GM21717 (cell line): ENCODE results near the gene DPH6.
A peak's percentile ranks its signal among the peaks of the same experiment; 100 is the strongest.
"Not testable (repeated sequence)": the region's sequence is repeated elsewhere in the genome, so short reads cannot be mapped to it uniquely, and the experiment has no call there.

Experiments
- ATAC-seq: cut with Tn5 transposase; IDR thresholded peaks from one replicate; pipeline ENCODE4 v1.9.1; 2021; ENCODE audit warnings: mild to moderate bottlenecking, moderate library complexity; ENCODE audit not compliant: unreplicated experiment

The DPH6 gene, protein sequence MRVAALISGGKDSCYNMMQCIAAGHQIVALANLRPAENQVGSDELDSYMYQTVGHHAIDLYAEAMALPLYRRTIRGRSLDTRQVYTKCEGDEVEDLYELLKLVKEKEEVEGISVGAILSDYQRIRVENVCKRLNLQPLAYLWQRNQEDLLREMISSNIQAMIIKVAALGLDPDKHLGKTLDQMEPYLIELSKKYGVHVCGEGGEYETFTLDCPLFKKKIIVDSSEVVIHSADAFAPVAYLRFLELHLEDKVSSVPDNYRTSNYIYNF

DNA sequence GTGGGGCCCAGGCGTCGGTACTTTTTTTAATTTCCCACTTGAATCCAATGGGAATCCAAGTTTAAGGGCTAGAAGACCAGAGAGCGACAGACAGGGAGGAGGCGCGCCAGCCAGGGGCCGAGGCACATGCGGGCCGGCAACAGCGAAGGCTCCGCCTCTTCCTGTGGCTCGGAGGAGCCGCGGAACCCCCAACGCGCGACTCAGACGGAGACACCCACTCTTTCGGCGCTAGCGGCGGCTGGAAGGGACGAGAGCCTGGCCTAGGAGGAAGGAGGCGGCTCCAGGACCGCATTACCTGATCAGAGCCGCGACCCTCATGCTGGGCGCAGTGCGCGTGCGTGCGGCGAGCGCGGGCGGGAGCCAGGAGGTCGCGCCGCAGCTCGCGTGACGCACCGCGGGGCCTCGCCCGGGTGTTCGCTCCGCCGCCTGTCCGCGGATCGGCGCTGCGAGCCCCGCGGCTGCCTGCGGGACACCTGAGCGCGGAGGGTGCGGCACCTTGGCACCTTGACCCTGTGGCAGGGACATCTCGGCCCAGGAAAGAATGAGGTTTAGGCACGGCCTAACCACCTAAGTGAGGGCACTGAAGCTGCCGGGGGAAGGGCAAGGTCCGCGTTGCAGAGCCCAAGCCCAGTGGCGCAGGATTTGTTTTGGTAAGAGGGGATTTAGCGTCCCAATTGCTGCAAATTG is at the start of gene DPH6:
DPH6 (minus strand) TSS at position 342 of the 687 bp plus-strand sequence; CDS start at position 318, 24 bp downstream.
- ATAC-seq = peak; percentile 91

DNA sequence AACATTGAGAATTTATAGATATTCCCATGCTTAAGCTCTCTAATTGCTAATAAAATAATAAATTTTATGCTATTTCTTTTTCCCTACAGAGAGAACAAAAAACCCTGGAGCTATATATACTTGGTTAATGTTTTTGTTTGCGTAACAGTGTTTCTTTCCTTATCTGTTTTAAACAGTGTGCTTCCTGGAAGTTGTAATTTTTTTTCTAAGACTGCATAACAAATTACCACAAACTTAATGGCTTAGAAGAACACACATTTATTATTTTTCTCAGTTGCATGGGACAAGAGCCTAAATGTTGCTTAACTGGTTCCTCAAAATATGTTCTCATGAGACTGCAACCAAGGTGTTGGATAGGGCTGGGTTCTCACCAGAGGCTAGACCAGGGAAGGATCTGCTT is 49.7 kb upstream of the DPH6 start:
- ATAC-seq = no peak

DNA sequence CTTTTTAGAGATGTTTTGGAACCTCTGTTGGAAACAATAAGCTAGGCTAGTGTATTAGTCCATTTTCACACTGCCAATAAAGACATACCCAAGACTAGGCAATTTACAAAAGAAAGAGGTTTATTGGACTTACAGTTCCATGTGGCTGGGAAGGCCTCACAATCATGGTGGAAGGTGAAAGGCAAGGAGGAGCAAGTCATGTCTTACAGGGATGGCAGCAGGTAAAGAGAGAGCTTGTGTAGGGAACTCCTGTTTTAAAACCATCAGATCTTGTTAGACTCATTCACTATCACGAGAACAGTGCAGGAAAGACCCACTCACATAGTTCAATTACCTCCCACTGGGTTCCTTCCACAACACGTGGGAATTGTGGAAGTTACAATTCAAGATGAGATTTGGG is 46.0 kb upstream of the DPH6 start:
- not testable (repeated sequence) for ATAC-seq

DNA sequence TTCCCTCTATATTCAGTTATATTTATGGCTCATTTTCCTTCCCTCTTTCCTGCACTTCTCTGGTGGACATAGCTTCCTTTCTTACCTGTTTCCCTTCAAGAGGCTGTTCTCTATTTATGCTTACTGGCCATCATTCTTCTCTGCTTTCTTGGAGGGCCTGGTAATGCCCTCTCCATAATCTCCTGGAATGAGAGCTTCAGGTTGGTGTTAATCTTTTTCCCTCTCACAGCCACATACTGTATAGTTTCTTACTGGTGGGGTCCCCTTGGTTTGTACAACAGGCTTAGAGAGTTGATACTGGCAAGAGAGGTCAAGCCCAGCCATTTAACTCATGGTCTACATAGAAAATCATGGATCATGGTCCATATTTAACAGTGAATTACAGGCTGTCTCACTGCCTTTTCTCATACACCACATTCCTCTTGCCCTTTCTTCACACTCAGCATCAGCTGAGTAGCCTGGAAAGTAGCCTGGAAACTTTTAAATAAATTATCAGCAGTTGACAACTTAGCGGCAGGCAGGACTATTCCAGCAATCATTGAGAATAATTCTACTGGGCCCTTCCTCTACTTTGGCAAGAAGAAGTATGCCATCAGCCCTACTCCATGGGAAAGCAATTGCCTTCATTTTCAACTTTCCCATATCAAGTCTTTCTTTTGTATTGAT is 38.0 kb upstream of the DPH6 start:
- no peak for ATAC-seq

DNA sequence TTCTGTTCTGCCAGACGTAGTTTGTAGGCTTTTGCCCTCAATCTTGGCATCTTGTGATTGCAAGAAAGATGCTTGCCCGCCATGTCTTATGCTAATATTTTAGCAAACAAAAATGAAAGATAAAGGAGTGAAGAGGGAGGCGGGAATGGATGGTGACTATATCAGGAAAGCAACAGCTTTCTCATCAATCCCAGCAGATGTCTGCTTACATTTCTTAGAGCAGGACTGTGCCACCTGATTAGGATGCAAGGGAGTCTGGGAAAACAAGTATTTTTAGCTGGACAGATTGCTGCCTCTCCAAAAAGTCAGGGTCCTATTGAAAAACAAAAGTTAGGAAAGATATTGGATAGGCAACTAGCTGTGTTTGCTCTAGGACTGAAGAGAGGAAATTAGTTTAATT is 34.6 kb upstream of the DPH6 start:
- ATAC-seq = no peak

DNA sequence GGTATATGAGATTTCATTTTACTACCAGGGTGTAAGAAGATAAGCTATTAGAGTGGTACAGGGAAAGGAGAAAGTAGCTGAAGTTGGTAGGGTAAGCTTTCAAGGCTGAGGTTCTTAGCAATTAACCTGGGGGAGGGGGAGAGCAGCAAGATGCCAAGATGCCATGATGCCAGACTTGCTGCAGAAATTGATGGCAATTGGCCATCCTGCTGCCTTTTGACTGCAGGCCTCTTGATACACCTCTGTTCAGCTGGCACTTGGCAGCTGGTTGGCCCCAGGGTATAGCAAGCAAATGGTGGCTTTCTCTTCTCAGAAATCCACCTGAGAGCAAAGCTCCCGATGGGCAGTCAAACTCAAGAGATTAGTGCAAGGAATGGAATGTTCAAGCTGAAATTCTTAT is 21.4 kb upstream of the DPH6 start:
- ATAC-seq = no peak

DNA sequence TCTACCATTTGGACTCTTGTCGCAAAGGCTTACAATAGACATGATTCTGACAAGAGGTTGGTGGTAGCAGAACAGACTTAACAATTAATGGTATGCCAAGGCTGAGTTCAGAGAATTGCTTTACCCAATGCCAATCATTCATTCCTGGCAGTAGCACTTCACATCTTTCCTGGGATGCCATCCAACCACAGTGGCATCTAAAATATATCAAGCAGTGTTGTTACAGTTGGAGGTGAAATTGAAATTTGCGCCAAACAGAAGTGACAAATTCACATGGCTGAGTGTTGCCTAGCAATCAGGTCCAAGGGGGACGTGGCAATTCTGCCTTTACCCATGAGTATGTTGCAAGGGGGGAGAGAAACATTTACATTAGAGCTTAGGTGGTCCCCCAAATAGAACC is 21.0 kb upstream of the DPH6 start:
- ATAC-seq = no peak

DNA sequence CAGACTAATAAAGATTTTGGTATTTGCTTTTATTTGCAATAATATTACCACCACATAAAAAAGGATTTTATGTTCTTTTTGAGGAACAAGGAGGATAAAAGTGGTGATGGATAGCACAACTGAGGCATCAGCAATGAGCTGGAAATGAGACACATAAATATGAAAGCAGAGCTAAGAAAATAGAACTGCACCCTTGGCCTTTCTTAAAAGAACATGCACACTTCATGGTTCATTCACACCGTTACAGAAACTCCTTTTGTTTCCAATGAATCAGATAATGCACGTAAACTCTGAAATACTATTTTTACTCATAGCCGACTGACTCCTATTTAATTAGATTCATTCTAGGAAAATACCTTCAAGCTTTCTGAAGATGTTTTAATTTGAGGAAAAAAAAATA is 19.9 kb upstream of the DPH6 start:
- no peak for ATAC-seq

DNA sequence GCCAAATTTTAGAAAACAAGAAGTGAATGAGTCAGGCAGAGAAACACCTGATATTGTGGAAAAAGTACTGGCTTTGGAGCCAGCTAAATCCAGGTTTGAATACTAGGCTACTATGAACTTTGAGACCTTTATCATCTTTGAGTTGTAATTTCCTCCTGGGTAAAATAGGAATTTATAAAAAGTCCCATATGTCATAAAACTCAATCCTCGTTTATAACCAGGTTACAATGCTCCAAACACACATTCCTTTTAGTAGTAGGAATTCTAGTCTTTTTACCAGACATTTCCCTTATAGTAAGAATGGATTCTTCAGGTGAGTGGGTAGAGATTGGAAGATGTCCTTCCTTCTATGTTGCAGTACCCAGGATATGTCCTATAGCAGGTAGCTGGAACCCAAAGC is 16.7 kb upstream of the DPH6 start:
- no peak for ATAC-seq

DNA sequence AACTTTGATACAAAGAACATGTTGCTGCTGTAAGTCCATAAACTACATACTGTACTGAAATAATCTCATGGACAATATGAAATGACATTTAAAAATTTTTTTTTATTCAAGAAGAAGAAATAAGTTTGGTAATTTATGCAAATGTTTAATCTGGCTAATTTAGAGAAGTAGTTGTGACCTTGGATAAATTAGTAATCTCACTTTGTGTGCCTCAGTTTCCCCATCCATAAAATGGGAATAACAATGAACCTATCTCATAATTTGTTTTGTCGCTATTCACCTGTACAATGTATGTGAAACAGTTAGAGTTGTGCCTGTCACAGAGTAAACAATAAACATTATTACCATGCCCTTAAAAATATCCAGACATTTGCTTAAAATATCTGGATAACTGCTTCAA is 15.3 kb upstream of the DPH6 start:
- no peak for ATAC-seq

DNA sequence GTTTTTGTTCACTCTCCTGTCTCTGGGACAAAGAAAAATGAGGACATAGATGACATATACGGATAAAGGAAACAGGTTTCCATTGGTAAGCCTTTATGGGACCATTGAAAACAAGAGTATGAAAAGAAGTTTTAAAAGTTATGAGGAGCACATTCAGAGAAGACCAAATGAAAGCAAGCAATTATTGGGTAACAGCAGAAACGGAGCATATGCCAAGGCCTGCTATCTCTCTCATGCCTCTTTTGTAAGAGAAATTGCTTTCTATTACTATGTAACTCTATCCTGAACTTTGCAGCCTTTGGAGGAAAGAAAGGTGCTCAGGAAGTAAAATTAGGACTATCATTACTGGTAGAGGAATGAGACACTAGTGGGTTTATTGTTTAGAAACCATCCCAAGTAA is 14.9 kb upstream of the DPH6 start:
- no peak for ATAC-seq

DNA sequence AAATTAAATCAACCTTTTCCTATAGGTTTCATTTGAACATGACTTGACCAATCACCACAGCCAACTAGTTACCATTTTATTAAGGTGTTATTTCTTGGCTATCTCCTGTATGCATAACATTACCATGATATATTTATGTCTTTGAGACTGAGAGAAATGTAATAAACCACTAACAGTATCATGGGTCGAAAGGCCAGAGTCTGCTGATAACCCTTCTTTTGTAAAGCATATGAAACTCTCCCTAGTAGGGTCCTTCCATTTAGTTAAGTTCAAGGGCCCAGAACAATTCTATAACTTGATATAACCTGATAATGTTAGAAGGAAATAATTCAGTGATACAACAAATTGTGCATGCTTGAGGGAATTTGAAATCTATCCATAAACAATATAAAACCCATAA is 14.3 kb upstream of the DPH6 start:
- ATAC-seq = no peak

DNA sequence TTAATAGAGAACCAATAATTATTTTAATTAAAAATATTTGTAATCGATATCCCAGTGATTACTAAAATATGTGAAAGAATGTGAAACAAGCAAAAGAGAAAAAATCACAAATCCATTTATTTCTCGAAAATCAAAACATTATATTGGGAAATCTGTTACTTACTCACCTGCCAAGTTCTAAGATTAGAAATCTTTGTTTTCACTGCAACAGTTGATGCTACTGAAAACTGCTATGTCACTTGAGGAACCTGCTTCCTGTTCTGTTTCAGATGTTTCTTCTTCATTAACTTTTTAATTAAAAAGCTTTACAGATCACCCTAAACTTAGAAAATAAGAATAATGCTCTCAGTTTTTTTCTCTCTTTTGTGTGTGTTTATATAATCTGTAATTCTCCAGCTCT is 13.7 kb upstream of the DPH6 start:
- ATAC-seq = no peak

DNA sequence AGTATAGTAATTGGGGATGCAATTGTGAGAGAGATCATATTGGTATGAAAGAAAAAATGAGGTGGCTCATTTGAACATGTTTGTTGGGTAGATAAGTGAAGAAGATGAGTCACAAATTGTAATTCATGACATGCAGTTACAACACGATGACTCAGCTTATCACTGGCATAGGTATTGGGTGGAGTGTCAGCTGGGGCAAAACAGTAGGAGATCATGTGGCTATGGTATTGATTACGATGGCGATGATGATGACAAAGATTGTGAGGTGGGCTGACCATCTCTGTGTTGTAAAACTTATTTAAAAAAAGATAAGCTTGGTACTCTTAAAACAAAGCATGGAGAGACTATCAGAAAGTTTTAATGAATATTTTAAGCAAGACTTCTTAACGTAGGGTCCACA is 11.6 kb upstream of the DPH6 start:
- ATAC-seq = no peak

DNA sequence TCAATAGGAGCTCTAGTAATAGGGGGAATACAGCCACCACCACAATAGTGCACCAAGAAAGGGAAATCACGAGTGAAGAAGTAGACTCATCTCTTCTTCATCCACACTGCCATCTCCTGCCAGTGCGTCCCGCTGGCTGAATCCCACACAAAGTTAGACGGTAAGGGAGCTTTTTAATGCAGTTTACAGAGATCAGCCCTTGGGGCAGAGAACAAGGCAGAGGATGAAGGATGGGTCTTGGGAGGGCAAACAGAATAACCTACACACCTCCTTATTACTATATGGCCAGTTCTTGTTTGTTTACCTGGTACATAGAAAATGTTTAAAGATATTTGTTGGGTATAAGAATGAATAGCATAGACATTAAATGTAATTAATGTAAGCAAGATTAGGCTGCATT is 11.0 kb upstream of the DPH6 start:
- ATAC-seq = no peak

DNA sequence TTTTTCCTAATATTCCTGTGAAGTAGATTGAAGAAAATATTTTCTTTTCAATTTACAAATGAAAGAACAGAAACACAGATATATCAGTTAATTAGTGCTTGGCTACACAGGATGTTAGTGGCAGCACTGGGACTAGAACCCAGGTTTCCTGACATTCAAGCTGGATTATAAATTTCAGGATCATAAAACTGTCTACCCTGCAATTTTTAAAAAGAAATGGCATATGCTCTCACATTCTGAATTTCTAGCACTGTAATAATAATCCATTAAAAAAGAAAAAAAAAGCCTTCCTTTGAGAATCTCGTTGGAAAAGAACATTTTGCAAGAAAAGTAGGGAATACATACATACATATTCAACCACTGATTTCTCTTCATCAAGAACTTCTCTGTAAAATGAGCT is 9.3 kb upstream of the DPH6 start:
- no peak for ATAC-seq

DNA sequence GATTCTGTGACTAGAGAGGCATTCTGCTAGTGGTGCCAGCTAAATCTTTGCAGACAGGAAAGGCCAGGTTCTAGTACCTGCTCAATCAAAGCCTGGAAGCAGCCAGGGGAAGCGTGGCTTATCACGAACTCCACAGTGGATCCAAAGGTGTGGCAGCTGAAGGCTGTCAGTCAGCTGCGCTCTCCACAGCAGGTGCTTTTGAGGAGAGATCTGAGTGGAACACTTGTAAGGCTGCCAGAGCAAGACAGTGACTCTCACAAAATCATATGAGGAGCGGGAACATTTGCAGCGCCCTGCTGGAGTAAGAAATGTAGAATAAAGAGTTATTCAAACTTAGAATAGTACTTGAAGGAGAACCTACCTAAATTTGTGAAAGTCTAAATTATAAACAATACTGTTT is 5.0 kb upstream of the DPH6 start:
- no peak for ATAC-seq

DNA sequence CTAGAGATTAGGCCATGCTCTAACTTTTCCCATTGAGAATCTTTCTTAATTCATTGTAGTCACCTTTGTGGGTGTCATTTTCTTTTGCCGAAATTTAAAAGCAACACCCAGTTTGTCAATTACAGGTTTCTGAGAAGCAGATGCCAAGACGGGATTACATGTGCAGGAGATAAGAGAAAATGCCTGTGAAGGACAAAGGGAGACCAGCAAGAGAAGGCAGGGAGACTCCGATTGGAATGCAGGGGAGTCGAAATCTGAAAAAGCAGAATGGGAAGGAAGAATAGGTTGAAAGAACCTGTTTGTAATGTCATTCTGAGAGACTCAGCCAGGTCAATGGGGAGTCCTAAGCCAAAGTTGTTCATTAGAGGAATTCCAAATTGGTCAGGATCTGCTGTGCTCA is 3.6 kb upstream of the DPH6 start:
- ATAC-seq = no peak

DNA sequence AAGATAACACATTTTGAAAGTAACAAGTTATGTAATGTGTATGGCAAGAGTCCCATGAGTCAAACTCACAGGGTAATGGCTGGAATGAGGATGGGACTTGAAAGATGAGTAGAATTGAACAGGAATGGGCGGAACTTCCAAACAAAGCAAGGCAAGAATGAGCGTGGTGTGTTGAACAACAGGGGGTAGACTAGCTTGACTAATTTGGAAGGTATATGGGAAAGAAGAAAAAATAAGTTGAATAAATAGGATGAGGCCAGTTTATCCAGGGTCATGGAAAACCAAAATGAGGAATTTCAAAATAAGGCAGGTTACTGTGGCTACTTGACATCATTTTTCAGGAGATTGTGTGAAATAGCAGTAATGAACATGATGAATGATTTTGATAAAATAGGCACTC is 2.5 kb upstream of the DPH6 start:
- no peak for ATAC-seq

DNA sequence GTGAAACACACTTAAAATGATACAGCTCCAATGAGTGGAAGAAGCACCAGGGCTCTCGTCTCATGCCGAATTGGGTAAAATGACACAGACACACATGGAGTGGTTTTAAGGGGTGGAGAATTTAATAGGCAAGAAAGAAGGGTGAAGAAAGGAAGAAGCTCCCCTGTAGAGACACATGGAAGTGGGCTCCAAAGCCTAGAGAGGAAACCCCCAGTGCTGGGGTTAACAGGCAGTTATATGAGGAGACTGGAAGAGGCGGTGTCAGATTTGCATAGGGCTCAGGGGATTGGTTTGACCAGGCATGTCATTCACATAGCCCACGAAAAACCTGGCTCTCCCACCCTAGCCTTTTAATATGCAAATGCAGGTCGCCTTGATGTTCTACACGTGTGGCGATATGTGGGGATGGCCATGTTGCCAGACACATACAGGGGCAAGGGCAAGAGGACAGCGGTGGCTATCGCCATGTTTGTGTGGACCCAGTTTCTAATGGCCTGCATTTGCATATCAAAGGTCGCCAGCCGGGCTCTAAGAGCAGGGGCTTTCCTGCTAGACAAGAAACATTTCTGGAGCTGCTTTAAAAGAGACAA is 1.9 kb upstream of the DPH6 start:
- no peak for ATAC-seq

DNA sequence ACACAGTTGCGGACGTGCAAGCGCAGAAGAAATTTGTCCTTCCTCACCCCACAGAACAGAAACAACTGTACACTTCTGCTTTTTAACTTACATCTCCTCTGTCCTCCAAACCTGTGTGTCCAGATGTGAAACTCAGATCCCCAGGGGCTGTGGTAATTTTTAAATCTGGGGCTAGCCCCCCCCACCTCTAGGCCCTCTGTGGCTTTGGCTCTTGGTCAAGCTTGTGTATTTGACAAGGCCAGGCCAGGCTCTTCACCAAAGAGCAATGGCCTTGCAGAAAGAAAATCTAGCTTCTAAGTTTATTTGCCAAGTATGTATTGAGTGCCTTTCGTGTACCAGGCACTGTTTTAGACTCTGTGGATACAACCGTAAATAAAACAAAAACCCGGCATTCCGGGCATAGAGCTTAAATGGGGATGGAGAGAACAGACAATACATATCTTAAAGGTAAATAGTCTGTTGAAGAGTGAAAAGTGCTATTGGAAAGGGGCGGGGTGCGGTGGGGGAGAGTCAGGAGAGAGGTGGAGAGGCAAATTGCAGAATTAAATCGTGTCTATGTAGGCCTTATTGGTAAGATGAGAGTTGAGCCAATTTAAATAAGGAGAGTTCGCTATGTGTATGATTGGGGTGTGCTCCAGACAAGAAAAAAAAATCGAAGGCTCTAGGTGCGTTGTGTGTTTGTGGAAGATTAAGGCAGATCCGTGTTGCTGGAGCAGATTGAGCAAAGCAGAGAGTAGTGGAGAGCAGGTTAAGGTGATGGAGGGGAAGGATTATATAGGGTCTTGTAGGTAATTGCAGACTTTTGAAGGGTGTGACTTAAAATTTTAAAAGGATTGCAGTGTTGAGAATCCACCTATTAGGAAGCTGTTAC is 781 bp upstream of the DPH6 start:
- no peak for ATAC-seq
